ENCODE results near the gene CX3CL1. TPM values are rescaled to one million over a fixed set of nuclear protein-coding genes. Genes with fewer than 3 reads are reported as not detected.

The CX3CL1 gene
- total RNA-seq, 3 donors from 2014 or later, result 0.05 TPM; not detected in 1

DNA sequence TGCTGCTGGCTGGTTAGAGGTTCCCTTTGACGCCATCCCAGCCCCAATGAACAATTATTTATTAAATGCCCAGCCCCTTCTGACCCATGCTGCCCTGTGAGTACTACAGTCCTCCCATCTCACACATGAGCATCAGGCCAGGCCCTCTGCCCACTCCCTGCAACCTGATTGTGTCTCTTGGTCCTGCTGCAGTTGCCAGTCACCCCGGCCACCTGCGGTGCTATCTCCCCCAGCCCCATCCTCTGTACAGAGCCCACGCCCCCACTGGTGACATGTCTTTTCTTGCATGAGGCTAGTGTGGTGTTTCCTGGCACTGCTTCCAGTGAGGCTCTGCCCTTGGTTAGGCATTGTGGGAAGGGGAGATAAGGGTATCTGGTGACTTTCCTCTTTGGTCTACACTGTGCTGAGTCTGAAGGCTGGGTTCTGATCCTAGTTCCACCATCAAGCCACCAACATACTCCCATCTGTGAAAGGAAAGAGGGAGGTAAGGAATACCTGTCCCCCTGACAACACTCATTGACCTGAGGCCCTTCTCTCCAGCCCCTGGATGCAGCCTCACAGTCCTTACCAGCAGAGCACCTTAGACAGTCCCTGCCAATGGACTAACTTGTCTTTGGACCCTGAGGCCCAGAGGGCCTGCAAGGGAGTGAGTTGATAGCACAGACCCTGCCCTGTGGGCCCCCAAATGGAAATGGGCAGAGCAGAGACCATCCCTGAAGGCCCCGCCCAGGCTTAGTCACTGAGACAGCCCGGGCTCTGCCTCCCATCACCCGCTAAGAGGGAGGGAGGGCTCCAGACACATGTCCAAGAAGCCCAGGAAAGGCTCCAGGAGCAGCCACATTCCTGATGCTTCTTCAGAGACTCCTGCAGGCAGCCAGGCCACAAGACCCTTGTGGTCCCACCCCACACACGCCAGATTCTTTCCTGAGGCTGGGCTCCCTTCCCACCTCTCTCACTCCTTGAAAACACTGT lies 11.3 kb downstream of the CX3CL1 start:
- Mint-ChIP-seq H3K4me3 (no peak overlapping the region), H3K9me3 (no peaks in the 10 kb centered on the region), H3K36me3 (ENCODE audit: insufficient read depth) (no peaks in the 10 kb centered on the region), H3K27me3 (ENCODE audit: low read depth) (no peaks in the 10 kb centered on the region), H3K4me1 (ENCODE audit: low read depth) (peaks cover 7% of the 10 kb centered on the region)
- ATAC-seq (no peak), DNase-seq (no peak)

DNA sequence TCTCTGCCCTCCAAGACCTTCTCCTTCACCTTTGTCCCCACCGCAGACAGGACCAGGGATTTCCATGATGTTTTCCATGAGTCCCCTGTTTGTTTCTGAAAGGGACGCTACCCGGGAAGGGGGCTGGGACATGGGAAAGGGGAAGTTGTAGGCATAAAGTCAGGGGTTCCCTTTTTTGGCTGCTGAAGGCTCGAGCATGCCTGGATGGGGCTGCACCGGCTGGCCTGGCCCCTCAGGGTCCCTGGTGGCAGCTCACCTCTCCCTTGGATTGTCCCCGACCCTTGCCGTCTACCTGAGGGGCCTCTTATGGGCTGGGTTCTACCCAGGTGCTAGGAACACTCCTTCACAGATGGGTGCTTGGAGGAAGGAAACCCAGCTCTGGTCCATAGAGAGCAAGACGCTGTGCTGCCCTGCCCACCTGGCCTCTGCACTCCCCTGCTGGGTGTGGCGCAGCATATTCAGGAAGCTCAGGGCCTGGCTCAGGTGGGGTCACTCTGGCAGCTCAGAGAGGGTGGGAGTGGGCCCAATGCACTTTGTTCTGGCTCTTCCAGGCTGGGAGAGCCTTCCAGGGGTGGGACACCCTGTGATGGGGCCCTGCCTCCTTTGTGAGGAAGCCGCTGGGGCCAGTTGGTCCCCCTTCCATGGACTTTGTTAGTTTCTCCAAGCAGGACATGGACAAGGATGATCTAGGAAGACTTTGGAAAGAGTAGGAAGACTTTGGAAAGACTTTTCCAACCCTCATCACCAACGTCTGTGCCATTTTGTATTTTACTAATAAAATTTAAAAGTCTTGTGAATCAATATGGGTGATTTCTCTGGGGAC lies 12.2 kb downstream of the CX3CL1 start:
- ATAC-seq (no peak), DNase-seq (no peak)
- Mint-ChIP-seq H3K27me3 (ENCODE audit: low read depth) (no peaks in the 10 kb centered on the region), H3K4me3 (no peak overlapping the region), H3K4me1 (ENCODE audit: low read depth) (peaks cover 9% of the 10 kb centered on the region), H3K9me3 (no peaks in the 10 kb centered on the region), H3K36me3 (ENCODE audit: insufficient read depth) (no peaks in the 10 kb centered on the region)

DNA sequence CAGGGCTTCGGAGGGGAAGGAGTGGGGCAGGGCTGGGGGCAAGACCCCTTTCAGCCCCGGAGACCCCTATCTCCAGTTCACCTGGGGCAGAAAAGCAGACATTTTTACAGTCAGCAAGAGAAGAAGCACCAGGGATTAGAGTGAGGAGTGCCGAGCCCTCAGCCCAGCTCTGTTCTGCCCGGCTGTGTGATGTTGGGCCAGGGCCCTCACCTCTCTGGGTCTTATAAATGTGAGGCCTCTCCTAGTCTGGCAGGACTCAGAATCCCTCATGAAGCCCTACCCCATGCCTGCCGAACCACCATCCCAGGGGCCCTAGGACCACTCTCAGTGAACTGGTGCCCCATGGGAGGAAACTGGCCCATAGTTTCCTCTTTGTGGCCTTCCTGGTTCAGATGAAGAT lies 12.8 kb downstream of the CX3CL1 start:
- no peak for ATAC-seq
- DNase-seq, result no peak
- Mint-ChIP-seq H3K9me3 (no peaks in the 10 kb centered on the region), H3K27me3 (ENCODE audit: low read depth) (no peaks in the 10 kb centered on the region), H3K4me1 (ENCODE audit: low read depth) (peaks cover 9% of the 10 kb centered on the region), H3K4me3 (no peak overlapping the region), H3K36me3 (ENCODE audit: insufficient read depth) (no peaks in the 10 kb centered on the region)

DNA sequence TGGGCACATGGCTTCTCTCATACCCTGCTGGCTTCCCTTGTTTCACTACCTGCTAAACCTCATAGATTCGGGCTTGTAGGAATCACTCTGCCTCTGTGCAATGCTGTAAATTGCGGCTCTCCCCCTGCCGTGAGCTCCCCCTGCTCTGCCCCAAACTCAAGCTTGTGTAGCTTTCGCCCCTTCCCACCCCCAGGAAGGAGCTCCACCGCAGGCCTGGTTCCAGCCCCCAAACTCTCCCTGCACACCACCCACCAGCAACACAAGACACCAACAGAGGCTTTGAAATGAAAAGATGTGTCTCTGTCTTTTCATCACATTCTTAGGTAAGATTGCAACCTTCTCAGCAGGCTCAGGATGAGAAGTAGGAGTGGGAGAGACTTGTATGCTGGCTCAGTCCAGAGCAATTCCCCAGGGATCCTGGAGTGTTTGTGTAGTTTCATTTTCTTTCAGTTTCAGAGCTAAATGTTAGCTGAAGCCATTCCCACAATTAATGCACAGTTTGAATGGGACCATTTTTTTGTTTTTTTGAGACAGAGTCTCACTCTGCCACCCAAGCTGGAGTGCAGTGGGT lies 14.2 kb downstream of the CX3CL1 start:
- Mint-ChIP-seq H3K27me3 (ENCODE audit: low read depth) (no peaks in the 10 kb centered on the region), H3K4me1 (ENCODE audit: low read depth) (peaks cover 5% of the 10 kb centered on the region), H3K9me3 (no peaks in the 10 kb centered on the region), H3K4me3 (no peak overlapping the region), H3K36me3 (ENCODE audit: insufficient read depth) (no peaks in the 10 kb centered on the region)
- ATAC-seq, result no peak
- no peak for DNase-seq

DNA sequence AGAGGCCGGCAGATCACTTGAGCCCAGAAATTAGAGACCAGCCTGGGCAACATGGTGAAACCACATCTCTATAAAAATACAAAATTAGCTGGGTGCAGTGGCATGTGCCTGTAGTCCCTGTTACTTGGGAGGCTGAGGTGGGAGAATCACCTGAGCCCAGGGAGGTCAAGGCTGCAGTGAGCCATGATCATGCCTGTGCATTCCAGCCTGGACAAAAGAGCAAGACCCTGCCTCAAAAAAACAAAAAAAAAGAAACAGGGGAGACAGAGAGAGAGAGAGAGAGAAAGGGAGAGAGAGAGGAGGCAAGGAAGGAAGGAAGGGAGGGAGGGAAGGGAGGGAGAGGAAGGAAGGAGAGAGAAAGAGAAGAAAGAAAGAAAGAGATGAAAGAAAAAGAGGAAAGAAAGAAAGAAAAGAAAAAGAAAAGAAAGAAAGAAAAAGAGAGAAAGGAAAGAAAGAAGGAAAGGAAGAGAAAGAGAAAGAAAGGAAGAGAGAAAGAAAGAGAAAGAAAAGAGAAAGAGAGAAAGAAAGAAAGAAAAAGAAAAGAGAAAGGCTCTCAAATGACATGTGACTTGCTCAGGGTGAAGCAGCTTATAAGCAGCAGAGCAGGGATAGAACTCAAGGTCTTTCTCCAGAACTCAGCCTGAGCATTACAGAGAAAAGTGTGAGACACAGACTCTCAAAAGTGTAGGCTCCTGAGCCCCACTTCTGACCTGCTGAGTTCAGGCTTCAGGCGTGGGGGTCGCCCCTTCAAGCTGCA lies 15.5 kb downstream of the CX3CL1 start:
- ATAC-seq (peak; percentile 37 to 43), DNase-seq (no peak)
- no peak overlapping the region for H3K4me3 Mint-ChIP-seq
- H3K36me3 Mint-ChIP-seq (ENCODE audit: insufficient read depth), result no peaks in the 10 kb centered on the region
- H3K4me1 Mint-ChIP-seq (ENCODE audit: low read depth), result peaks cover 3% of the 10 kb centered on the region
- no peaks in the 10 kb centered on the region for H3K9me3 Mint-ChIP-seq
- peaks cover 2% of the 10 kb centered on the region for H3K27me3 Mint-ChIP-seq (ENCODE audit: low read depth)

DNA sequence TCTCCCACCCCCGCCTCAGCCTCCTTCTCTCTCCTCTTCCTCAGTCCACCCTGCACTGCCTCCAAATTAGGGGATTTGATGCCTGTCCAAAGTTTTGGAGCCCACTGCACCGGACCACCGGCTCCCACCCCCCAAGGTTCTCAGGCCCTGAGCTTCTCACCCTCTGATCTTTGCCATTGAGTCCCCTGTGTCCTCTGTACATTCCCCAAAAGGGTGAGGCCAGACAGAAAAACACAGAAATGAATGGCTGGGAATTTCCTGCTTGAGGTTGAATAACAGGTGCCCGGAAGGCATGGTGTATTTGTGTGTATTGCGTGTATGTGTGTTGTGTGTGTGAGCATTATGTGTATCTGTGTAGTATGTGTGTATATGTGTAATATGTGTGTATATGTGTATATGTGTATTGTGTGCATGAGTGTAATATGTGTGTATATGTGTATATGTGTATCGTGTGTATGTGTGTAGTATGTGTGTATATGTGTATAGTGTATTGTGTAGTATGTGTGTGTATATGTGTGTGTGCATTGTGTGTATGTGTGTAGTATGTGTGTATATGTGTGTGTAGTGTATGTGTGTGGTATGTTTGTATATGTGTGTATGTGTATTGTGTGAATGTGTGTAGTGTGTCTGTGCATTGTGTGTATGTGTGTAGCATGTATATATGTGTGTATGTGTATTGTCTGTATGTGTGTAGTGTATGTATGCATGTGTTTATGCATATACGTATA lies 16.2 kb downstream of the CX3CL1 start:
- H3K27me3 Mint-ChIP-seq (ENCODE audit: low read depth), result peaks cover 4% of the 10 kb centered on the region
- DNase-seq, result no peak
- no peaks in the 10 kb centered on the region for H3K36me3 Mint-ChIP-seq (ENCODE audit: insufficient read depth)
- no peak overlapping the region for H3K4me3 Mint-ChIP-seq
- H3K4me1 Mint-ChIP-seq (ENCODE audit: low read depth), result peaks cover 3% of the 10 kb centered on the region
- no peaks in the 10 kb centered on the region for H3K9me3 Mint-ChIP-seq
- peak in 1 of 2 donors; percentile 61 for ATAC-seq

DNA sequence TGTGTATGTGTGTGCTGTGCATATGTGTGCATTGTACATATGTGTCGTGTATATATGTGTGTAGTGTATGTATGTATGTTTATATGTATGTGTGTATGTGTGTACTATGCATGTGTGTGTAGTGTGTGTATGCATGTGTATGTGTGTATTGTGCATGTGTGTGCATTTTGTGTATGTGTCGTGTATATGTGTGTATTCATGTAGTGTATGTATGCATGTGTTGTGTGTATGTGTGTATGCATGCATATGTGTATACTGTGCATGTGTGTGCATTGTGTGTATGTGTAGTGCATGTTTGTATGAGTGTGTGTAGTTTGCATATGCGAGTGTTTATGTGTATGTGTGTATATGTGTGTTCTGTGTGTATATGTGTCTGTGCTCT lies 16.8 kb downstream of the CX3CL1 start:
- no peak for ATAC-seq
- DNase-seq, result no peak

DNA sequence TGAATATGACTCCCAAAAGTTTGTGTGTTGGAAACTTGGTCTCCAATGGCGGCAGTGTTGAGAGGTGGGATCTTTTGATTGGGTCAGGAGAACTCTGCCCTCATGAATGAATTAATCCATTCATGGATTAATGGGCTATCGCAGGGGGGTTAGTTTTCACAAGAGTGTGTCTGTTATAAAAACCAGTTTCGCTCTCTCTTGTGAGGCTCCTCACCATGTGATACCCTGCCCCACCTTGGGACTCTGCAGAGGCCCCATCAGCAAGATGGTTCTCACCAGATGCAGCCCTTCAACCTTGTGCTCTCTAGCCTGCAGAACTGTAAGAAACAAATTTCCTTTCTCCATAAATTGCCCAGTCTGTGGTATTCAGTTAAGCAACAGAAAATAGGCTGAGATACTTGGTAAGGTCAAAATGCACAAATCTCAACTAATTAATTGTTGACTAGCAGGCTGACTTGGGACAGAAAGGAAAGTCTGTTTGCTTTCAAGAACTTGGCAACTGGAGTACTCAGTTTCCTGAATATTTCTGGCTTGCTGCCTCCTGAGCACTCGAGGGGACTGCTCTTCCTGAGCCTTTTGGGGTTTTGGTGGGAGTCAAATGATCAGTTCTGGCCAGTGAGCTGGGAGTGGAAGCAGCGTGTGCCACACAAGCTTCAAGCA lies 18.5 kb downstream of the CX3CL1 start:
- Mint-ChIP-seq H3K4me3 (no peak overlapping the region), H3K36me3 (ENCODE audit: insufficient read depth) (no peaks in the 10 kb centered on the region), H3K27me3 (ENCODE audit: low read depth) (peaks cover 4% of the 10 kb centered on the region), H3K9me3 (no peaks in the 10 kb centered on the region), H3K4me1 (ENCODE audit: low read depth) (peaks cover 3% of the 10 kb centered on the region)
- DNase-seq, result no peak
- ATAC-seq, result no peak

More for the DNA sequence above, 16.8 kb downstream of the CX3CL1 start:
- Mint-ChIP-seq H3K9me3 (no peaks in the 10 kb centered on the region), H3K4me1 (ENCODE audit: low read depth) (peaks cover 3% of the 10 kb centered on the region), H3K36me3 (ENCODE audit: insufficient read depth) (no peaks in the 10 kb centered on the region), H3K27me3 (ENCODE audit: low read depth) (peaks cover 4% of the 10 kb centered on the region), H3K4me3 (no peak overlapping the region)

DNA sequence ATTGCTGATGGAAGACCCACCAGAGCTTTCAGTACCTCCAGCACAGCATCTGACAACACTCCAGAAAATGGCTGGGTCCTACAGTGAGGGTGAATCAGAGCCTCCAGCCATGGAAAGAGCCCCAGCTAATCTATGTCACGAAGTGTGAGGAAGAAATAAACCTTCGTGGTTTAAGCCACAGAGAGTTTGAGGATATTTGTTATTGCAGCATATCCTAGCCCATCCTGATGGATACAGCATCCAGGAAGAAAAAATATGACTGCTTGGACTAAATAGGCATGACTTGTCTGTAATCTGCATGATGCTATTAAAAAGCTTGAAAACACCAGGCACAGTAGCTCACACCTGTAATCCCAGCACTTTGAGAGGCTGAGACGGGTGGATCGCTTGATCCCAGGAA lies 19.0 kb downstream of the CX3CL1 start:
- peaks cover 4% of the 10 kb centered on the region for H3K27me3 Mint-ChIP-seq (ENCODE audit: low read depth)
- no peaks in the 10 kb centered on the region for H3K36me3 Mint-ChIP-seq (ENCODE audit: insufficient read depth)
- no peak overlapping the region for H3K4me3 Mint-ChIP-seq
- H3K4me1 Mint-ChIP-seq (ENCODE audit: low read depth), result peaks cover 3% of the 10 kb centered on the region
- ATAC-seq (no peak), DNase-seq (no peak)
- H3K9me3 Mint-ChIP-seq, result no peaks in the 10 kb centered on the region

DNA sequence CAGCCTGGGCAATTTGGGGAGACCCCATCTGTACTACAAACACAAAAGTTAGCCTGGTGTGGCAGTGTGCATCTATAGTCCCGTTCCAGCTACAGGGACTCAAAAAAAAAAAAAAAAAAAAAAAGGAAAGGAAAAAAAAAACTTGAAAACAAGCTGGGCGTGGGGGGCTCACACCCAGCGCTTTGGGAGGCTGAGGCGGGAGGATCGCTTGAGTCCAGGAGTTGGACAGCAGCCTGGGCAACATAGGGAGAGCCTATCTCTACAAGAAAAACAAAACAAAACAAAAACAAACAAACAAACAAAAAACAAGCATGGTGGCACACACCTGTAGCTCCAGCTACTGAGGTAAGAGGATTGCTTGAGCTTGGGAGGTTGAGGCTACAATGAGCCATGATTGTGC lies 19.4 kb downstream of the CX3CL1 start:
- ATAC-seq (no peak), DNase-seq (no peak)
- Mint-ChIP-seq H3K4me1 (ENCODE audit: low read depth) (peaks cover 3% of the 10 kb centered on the region), H3K9me3 (no peaks in the 10 kb centered on the region), H3K27me3 (ENCODE audit: low read depth) (peaks cover 4% of the 10 kb centered on the region), H3K36me3 (ENCODE audit: insufficient read depth) (no peaks in the 10 kb centered on the region), H3K4me3 (no peak overlapping the region)

DNA sequence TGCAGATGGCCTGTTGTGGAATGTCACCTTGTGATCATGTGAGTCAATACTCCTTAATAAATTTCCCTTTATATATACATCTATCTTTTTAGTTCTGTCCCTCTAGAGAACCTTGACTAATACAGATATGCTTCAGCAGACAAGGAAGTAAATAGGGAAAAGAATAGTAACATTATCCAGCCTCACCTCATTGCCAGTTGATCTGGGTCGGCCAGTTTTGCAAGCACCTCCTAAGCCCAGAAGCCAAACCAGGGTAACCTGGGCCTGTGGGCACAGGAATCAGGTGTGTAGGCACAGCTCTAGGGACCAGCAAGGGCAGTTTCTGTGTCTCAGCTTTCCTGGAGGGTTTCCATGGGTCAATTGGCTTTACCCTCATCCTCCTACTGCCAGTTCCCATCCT lies 20.4 kb downstream of the CX3CL1 start:
- no peaks in the 10 kb centered on the region for H3K36me3 Mint-ChIP-seq (ENCODE audit: insufficient read depth)
- H3K9me3 Mint-ChIP-seq, result no peaks in the 10 kb centered on the region
- peaks cover 3% of the 10 kb centered on the region for H3K4me1 Mint-ChIP-seq (ENCODE audit: low read depth)
- H3K27me3 Mint-ChIP-seq (ENCODE audit: low read depth), result peaks cover 4% of the 10 kb centered on the region
- H3K4me3 Mint-ChIP-seq, result no peak overlapping the region
- DNase-seq (no peak), ATAC-seq (no peak)

DNA sequence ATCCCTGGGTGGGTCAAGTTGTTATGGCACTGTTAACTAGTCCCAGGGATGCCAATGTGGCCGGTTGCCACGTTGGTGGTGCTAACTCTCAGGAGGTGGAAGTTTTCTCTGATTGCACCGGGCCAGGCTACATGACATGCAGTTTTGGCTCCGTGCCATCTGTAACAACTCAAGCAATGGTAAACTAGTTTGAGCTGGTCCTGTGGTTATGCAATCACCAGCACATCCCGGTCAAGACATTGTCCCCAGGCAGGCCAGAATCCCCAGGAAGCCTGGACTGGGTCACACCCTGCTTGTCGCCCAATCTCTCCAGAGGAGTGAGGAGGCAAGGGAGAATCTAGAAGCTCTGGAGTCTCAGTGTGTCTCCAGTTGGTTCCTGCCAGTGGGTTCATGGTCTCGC lies 22.2 kb downstream of the CX3CL1 start:
- DNase-seq (no peak), ATAC-seq (no peak)
- Mint-ChIP-seq H3K36me3 (ENCODE audit: insufficient read depth) (no peaks in the 10 kb centered on the region), H3K4me3 (no peak overlapping the region), H3K4me1 (ENCODE audit: low read depth) (no peaks in the 10 kb centered on the region), H3K27me3 (ENCODE audit: low read depth) (peaks cover 4% of the 10 kb centered on the region), H3K9me3 (no peaks in the 10 kb centered on the region)

DNA sequence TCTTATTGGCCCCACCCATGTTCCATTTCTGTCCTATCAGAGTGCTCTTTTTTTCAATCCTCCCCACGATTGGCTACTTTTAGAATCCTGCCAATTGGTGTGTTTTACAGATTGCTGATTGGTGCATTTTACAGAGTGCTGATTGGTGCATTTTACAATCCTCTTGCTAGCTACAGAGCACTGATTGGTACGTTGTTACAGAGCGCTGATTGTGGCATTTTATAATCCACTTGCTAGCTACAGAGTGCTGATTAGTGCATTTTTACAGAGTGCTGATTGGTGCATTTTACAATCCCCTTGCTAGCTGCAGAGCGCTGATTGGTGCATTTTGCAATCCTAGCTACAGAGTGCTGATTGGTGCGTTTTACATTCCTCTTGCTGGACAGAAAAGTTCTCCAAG lies 22.7 kb downstream of the CX3CL1 start:
- Mint-ChIP-seq H3K9me3 (no peaks in the 10 kb centered on the region), H3K4me3 (no peak overlapping the region), H3K27me3 (ENCODE audit: low read depth) (peaks cover 4% of the 10 kb centered on the region), H3K4me1 (ENCODE audit: low read depth) (no peaks in the 10 kb centered on the region), H3K36me3 (ENCODE audit: insufficient read depth) (no peaks in the 10 kb centered on the region)
- DNase-seq, result no peak
- ATAC-seq, result no peak
